ENCODE results near the gene DTX3L.

DNA sequence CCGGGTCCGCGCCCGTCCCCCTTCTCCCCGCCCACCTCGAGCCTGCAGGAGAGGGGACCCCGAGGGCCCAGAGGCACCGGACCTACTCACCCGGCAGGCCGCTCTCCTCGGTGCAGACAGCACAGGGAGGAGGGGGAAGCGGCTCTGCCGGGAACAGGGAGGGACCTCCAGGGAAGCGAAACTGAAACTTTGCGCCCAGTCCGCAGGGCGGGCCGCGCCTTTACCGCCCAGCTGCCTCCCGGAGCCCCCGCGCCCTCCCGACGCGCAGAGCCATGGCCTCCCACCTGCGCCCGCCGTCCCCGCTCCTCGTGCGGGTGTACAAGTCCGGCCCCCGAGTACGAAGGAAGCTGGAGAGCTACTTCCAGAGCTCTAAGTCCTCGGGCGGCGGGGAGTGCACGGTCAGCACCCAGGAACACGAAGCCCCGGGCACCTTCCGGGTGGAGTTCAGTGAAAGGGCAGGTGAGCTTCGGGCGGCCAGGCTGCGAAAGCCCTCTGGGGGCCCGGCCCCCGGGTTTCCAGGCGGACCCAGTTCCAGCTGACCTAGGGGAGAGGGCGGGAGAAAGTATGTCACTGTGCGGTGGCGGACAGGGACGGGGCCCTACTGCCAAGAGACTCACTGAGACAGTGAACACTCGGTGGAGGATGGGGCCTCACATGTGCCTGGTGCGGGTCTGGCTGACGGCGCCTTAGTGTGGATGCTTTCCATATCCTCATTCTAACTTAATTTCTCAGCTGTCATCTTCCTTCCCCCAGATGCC lies at the start of gene DTX3L, which contains the start of gene PARP9:
- peak; percentile 33; the same call in 1 of the 2 replicates for TF ChIP-seq POLR2AphosphoS5 (IDR thresholded peaks at IDR 0.05; ENCODE audit: low read depth)
- TF ChIP-seq, protein P1, sequence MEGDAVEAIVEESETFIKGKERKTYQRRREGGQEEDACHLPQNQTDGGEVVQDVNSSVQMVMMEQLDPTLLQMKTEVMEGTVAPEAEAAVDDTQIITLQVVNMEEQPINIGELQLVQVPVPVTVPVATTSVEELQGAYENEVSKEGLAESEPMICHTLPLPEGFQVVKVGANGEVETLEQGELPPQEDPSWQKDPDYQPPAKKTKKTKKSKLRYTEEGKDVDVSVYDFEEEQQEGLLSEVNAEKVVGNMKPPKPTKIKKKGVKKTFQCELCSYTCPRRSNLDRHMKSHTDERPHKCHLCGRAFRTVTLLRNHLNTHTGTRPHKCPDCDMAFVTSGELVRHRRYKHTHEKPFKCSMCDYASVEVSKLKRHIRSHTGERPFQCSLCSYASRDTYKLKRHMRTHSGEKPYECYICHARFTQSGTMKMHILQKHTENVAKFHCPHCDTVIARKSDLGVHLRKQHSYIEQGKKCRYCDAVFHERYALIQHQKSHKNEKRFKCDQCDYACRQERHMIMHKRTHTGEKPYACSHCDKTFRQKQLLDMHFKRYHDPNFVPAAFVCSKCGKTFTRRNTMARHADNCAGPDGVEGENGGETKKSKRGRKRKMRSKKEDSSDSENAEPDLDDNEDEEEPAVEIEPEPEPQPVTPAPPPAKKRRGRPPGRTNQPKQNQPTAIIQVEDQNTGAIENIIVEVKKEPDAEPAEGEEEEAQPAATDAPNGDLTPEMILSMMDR (IDR thresholded peaks at IDR 0.05; ENCODE audit: insufficient read depth, low read length) = no peak
- no peak; the same call in 1 of the 2 replicates for TF ChIP-seq SPI1 (IDR thresholded peaks at IDR 0.05; ENCODE audit: borderline replicate concordance, low read depth)
